ENCODE results near the gene RPL10. TPM values are rescaled to one million over a fixed set of nuclear protein-coding genes. Genes with fewer than 3 reads are reported as not detected.

RPL10 gene
- total and polyA plus RNA-seq, 2 of the 8 experiments (the other 6 are each of a cell fraction or from before 2014, with no cell fraction given), result 2,633 to 4,293 TPM

GRCh38 chrX:154450312-154450711 lies 52.1 kb downstream of the RPL10 start:
- Histone ChIP-seq H2BK15ac (ENCODE audit: low read length) (no peak overlapping the region), H3K23ac (ENCODE audit: insufficient read length) (no peak overlapping the region), H3K4me2 (ENCODE audit: insufficient read depth in 1 of 2, low read depth in 2 of 2, low read length in 2 of 2) (no peak overlapping the region), H3K9ac (replicated peaks in 1 of 4; ENCODE audit: extremely low read depth in 1 of 4, low read depth in 3 of 4, low read length in 3 of 4) (no peak overlapping the region), H4K91ac (replicated peaks; ENCODE audit: insufficient read length, low read length) (no peak overlapping the region), H3K23me2 (ENCODE audit: low read depth, low read length) (no peaks in the 10 kb centered on the region), H3K27ac (ENCODE audit: low read depth, low read length) (no peak overlapping the region), H3K27me3 (replicated peaks in 1 of 4; ENCODE audit: control insufficient read depth in 3 of 4, extremely low read depth in 1 of 4, insufficient read depth in 3 of 4, low read length in 3 of 4) (no peaks in the 10 kb centered on the region), H4K20me1 (replicated peaks in 1 of 2; ENCODE audit: control insufficient read depth in 1 of 2, insufficient read depth in 2 of 2, low read length in 2 of 2) (no peaks in the 10 kb centered on the region), H3K4me3 (ENCODE audit: extremely low read depth in 1 of 4, insufficient read depth in 2 of 4, low read depth in 3 of 4, low read length in 4 of 4) (no peak overlapping the region), H3K14ac (ENCODE audit: insufficient read length) (no peak overlapping the region), H2AFZ (ENCODE audit: low read length) (no peak overlapping the region), H3K4me1 (replicated peaks in 1 of 4; ENCODE audit: control insufficient read depth in 3 of 4, insufficient read depth in 4 of 4, low read length in 3 of 4) (no peaks in the 10 kb centered on the region), H2BK20ac (ENCODE audit: low read length) (no peak overlapping the region), H2BK5ac (ENCODE audit: low read depth, low read length) (no peak overlapping the region), H4K5ac (ENCODE audit: insufficient read length, low read depth, low read length) (no peak overlapping the region), H2BK12ac (ENCODE audit: low read depth, low read length) (no peak overlapping the region), H3K79me2 (ENCODE audit: control insufficient read depth in 1 of 2, insufficient read depth in 2 of 2, low read length in 2 of 2) (no peaks in the 10 kb centered on the region; a peak in 1 of 4 replicates), H3K18ac (ENCODE audit: extremely low read depth, low read length) (no peak overlapping the region), H3K4ac (replicated peaks; ENCODE audit: insufficient read length, low read depth, low read length) (no peak overlapping the region), H3K36me3 (ENCODE audit: control insufficient read depth in 2 of 4, insufficient read depth in 4 of 4, low read length in 3 of 4) (peaks cover 0 to 17% (median 5%) of the 10 kb centered on the region in 4 experiments; a peak in 5 of 8 replicates), H3K56ac (replicated peaks; ENCODE audit: insufficient read length, low read depth, low read length) (no peak overlapping the region), H4K8ac (ENCODE audit: extremely low read depth, insufficient read depth, low read length) (no peak overlapping the region), H2AK5ac (ENCODE audit: low read depth, low read length) (no peak overlapping the region), H2BK120ac (replicated peaks; ENCODE audit: low read depth, low read length) (no peak overlapping the region), H3K9me3 (ENCODE audit: insufficient read depth in 2 of 2, low read depth in 1 of 2, low read length in 1 of 2) (no peaks in the 10 kb centered on the region), H3K79me1 (ENCODE audit: low read depth, low read length) (no peaks in the 10 kb centered on the region; the same call in 1 of the 2 replicates)
- DNase-seq (ENCODE audit: low read depth in 1 of 2, low spot score in 2 of 2) (no peak), FAIRE-seq (no peak)
- TF ChIP-seq ASH2L (IDR thresholded peaks at IDR 0.05; ENCODE audit: low read length), result no peak
- TF ChIP-seq, protein P1, sequence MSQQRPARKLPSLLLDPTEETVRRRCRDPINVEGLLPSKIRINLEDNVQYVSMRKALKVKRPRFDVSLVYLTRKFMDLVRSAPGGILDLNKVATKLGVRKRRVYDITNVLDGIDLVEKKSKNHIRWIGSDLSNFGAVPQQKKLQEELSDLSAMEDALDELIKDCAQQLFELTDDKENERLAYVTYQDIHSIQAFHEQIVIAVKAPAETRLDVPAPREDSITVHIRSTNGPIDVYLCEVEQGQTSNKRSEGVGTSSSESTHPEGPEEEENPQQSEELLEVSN (IDR thresholded peaks at IDR 0.05), result no peak
- ChIA-PET POLR2A (ENCODE audit: partially characterized antibody) (no interaction called here), CTCF (ENCODE audit: partially characterized antibody) (interaction anchor here (1.0 kb wide), 1 partner anchor 32 kb away, joined by 3 read pairs; no protein-coding TSS in a partner anchor)
- 96% methylated on average over 11 of the region's 17 CpGs; no CpG with 5 or more reads in 1 of the 2 experiments for WGBS, 2 experiments (ENCODE audit: extremely low coverage in 1 of 2, insufficient coverage in 1 of 2, insufficient read length in 1 of 2, insufficient replicate concordance in 2 of 2, low coverage in 1 of 2, low lambda C conversion rate in 2 of 2, missing lambda C conversion rate in 1 of 2)

Small RNA genes lying within 50 kb of the gene (microRNA-seq; reads per million reads assigned to microRNA genes)
- 0 to 0.41 reads per million in 2 experiments for gene MIR6858 (ENCODE audit: borderline microRNAs expressed in 2 of 2, borderline number of aligned reads in 2 of 2, borderline replicate concordance in 1 of 2)

Small RNA genes lying within 50 kb of the gene (small RNA-seq; reads per million reads assigned to genes)
- gene MIR6858 (ENCODE audit: insufficient read depth), result 0.51 reads per million
- not detected for gene SNORA70 (ENCODE audit: insufficient read depth)

Other genes starting within 250 kb of the RPL10 start
- not detected in 2 replicates for gene OPN1MW, start 215.8 kb upstream of the RPL10 start, total RNA-seq (2021; fragmentation: NEBNext Ultra II Directional; extraction: Animal tissue kit (Norgen Biotek cat#: 25700))
- 0.08 TPM in 1 of 2 replicates, not detected in the other for gene OPN1MW, start 215.8 kb upstream of the RPL10 start, polyA plus RNA-seq (2011; rRNA removed)
- gene OPN1MW2, start 178.6 kb upstream of the RPL10 start, total RNA-seq (2021; fragmentation: NEBNext Ultra II Directional; extraction: Animal tissue kit (Norgen Biotek cat#: 25700)), result not detected in 2 replicates
- not detected in 2 replicates for gene OPN1MW2, start 178.6 kb upstream of the RPL10 start, polyA plus RNA-seq (2011; rRNA removed)
- gene OPN1MW3, start 140.8 kb upstream of the RPL10 start, total RNA-seq (2021; fragmentation: NEBNext Ultra II Directional; extraction: Animal tissue kit (Norgen Biotek cat#: 25700)), result not detected in 2 replicates
- not detected in 2 replicates for gene OPN1MW3, start 140.8 kb upstream of the RPL10 start, polyA plus RNA-seq (2011; rRNA removed)
- gene TEX28, start 103.3 kb upstream of the RPL10 start, total RNA-seq (2021; fragmentation: NEBNext Ultra II Directional; extraction: Animal tissue kit (Norgen Biotek cat#: 25700)), result not detected in 2 replicates
- not detected in 2 replicates for gene TEX28, start 103.3 kb upstream of the RPL10 start, polyA plus RNA-seq (2011; rRNA removed)
- gene TKTL1, start 102.6 kb upstream of the RPL10 start, total RNA-seq (2021; fragmentation: NEBNext Ultra II Directional; extraction: Animal tissue kit (Norgen Biotek cat#: 25700)), result not detected in 2 replicates
- 0.03 and 0.05 TPM in 2 replicates for gene TKTL1, start 102.6 kb upstream of the RPL10 start, polyA plus RNA-seq (2011; rRNA removed)
- gene FLNA, start 23.7 kb upstream of the RPL10 start, total RNA-seq (2021; fragmentation: NEBNext Ultra II Directional; extraction: Animal tissue kit (Norgen Biotek cat#: 25700)), result 925 and 957 TPM in 2 replicates
- gene FLNA, start 23.7 kb upstream of the RPL10 start, polyA plus RNA-seq (2011; rRNA removed), result 315 and 451 TPM in 2 replicates
- 104 and 109 TPM in 2 replicates for gene EMD, start 19.1 kb upstream of the RPL10 start, total RNA-seq (2021; fragmentation: NEBNext Ultra II Directional; extraction: Animal tissue kit (Norgen Biotek cat#: 25700))
- 45.5 and 128 TPM in 2 replicates for gene EMD, start 19.1 kb upstream of the RPL10 start, polyA plus RNA-seq (2011; rRNA removed)
- gene DNASE1L1, start 10.9 kb downstream of the RPL10 start, total RNA-seq (2021; fragmentation: NEBNext Ultra II Directional; extraction: Animal tissue kit (Norgen Biotek cat#: 25700)), result 8.7 and 10.3 TPM in 2 replicates
- gene DNASE1L1, start 10.9 kb downstream of the RPL10 start, polyA plus RNA-seq (2011; rRNA removed), result 30.0 and 30.4 TPM in 2 replicates
- gene TAFAZZIN, start 13.2 kb downstream of the RPL10 start, total RNA-seq (2021; fragmentation: NEBNext Ultra II Directional; extraction: Animal tissue kit (Norgen Biotek cat#: 25700)), result 23.9 and 25.3 TPM in 2 replicates
- gene TAFAZZIN, start 13.2 kb downstream of the RPL10 start, polyA plus RNA-seq (2011; rRNA removed), result 28.6 and 42.8 TPM in 2 replicates
- gene ATP6AP1, start 30.3 kb downstream of the RPL10 start, total RNA-seq (2021; fragmentation: NEBNext Ultra II Directional; extraction: Animal tissue kit (Norgen Biotek cat#: 25700)), result 44.6 and 46.7 TPM in 2 replicates
- 80.8 and 87.8 TPM in 2 replicates for gene ATP6AP1, start 30.3 kb downstream of the RPL10 start, polyA plus RNA-seq (2011; rRNA removed)
- gene GDI1, start 38.8 kb downstream of the RPL10 start, total RNA-seq (2021; fragmentation: NEBNext Ultra II Directional; extraction: Animal tissue kit (Norgen Biotek cat#: 25700)), result 83.1 and 85.8 TPM in 2 replicates
- 136 and 186 TPM in 2 replicates for gene GDI1, start 38.8 kb downstream of the RPL10 start, polyA plus RNA-seq (2011; rRNA removed)
- 48.7 and 51.7 TPM in 2 replicates for gene FAM50A, start 45.8 kb downstream of the RPL10 start, total RNA-seq (2021; fragmentation: NEBNext Ultra II Directional; extraction: Animal tissue kit (Norgen Biotek cat#: 25700))
- gene FAM50A, start 45.8 kb downstream of the RPL10 start, polyA plus RNA-seq (2011; rRNA removed), result 30.7 and 37.2 TPM in 2 replicates
- 18.2 and 23.5 TPM in 2 replicates for gene PLXNA3, start 59.9 kb downstream of the RPL10 start, total RNA-seq (2021; fragmentation: NEBNext Ultra II Directional; extraction: Animal tissue kit (Norgen Biotek cat#: 25700))
- gene PLXNA3, start 59.9 kb downstream of the RPL10 start, polyA plus RNA-seq (2011; rRNA removed), result 10.7 and 23.5 TPM in 2 replicates
- 44.2 and 44.5 TPM in 2 replicates for gene LAGE3, start 80.9 kb downstream of the RPL10 start, total RNA-seq (2021; fragmentation: NEBNext Ultra II Directional; extraction: Animal tissue kit (Norgen Biotek cat#: 25700))
- gene LAGE3, start 80.9 kb downstream of the RPL10 start, polyA plus RNA-seq (2011; rRNA removed), result 102 and 110 TPM in 2 replicates
- gene UBL4A, start 88.2 kb downstream of the RPL10 start, total RNA-seq (2021; fragmentation: NEBNext Ultra II Directional; extraction: Animal tissue kit (Norgen Biotek cat#: 25700)), result 31.7 and 34.2 TPM in 2 replicates
- 23.1 and 31.0 TPM in 2 replicates for gene UBL4A, start 88.2 kb downstream of the RPL10 start, polyA plus RNA-seq (2011; rRNA removed)
- 6.8 and 8.2 TPM in 2 replicates for gene SLC10A3, start 92.3 kb downstream of the RPL10 start, total RNA-seq (2021; fragmentation: NEBNext Ultra II Directional; extraction: Animal tissue kit (Norgen Biotek cat#: 25700))
- gene SLC10A3, start 92.3 kb downstream of the RPL10 start, polyA plus RNA-seq (2011; rRNA removed), result 9.5 and 11.0 TPM in 2 replicates
- 16.2 and 21.7 TPM in 2 replicates for gene FAM3A, start 117.9 kb downstream of the RPL10 start, total RNA-seq (2021; fragmentation: NEBNext Ultra II Directional; extraction: Animal tissue kit (Norgen Biotek cat#: 25700))
- gene FAM3A, start 117.9 kb downstream of the RPL10 start, polyA plus RNA-seq (2011; rRNA removed), result 18.6 and 28.1 TPM in 2 replicates
- 55.1 and 61.7 TPM in 2 replicates for gene G6PD, start 148.5 kb downstream of the RPL10 start, total RNA-seq (2021; fragmentation: NEBNext Ultra II Directional; extraction: Animal tissue kit (Norgen Biotek cat#: 25700))
- gene G6PD, start 148.5 kb downstream of the RPL10 start, polyA plus RNA-seq (2011; rRNA removed), result 47.3 and 88.4 TPM in 2 replicates
- 18.1 and 18.7 TPM in 2 replicates for gene IKBKG, start 149.2 kb downstream of the RPL10 start, total RNA-seq (2021; fragmentation: NEBNext Ultra II Directional; extraction: Animal tissue kit (Norgen Biotek cat#: 25700))
- gene IKBKG, start 149.2 kb downstream of the RPL10 start, polyA plus RNA-seq (2011; rRNA removed), result 17.5 and 33.3 TPM in 2 replicates
- gene CTAG1A, start 186.8 kb downstream of the RPL10 start, total RNA-seq (2021; fragmentation: NEBNext Ultra II Directional; extraction: Animal tissue kit (Norgen Biotek cat#: 25700)), result not detected in 2 replicates
- not detected in 2 replicates for gene CTAG1A, start 186.8 kb downstream of the RPL10 start, polyA plus RNA-seq (2011; rRNA removed)
- gene CTAG1B, start 220.9 kb downstream of the RPL10 start, total RNA-seq (2021; fragmentation: NEBNext Ultra II Directional; extraction: Animal tissue kit (Norgen Biotek cat#: 25700)), result not detected in 2 replicates
- not detected in 2 replicates for gene CTAG1B, start 220.9 kb downstream of the RPL10 start, polyA plus RNA-seq (2011; rRNA removed)